ENCODE measurements around the gene ADAMTS15. TPM values are rescaled to one million over a fixed set of nuclear protein-coding genes. Genes with fewer than 3 reads are reported as not detected.

Gene ADAMTS15
- total RNA-seq, 2 experiments from 2014 or later, result not detected

DNA sequence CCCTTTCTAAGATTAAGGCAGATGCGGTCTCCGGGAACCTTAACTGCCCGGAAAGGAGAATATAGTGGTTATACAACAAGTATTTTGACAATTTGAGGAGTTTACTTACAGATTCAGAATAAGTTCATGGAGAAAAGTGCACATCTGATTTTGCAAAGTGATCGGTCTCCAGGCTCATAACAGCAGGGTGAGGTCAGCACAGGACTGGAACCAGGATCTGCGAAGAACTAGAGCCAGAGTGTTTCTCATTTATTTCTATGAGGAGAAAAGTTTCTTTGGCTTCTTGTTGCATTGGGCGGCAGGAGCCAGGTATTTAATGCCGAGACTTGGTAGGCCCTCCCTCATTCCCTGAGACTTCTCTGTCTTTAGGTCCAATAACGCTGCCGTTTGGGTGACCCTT, 3.7 kb downstream of the ADAMTS15 start:
- Mint-ChIP-seq H3K9me3 (no peaks in the 10 kb centered on the region), H3K4me3 (no peak overlapping the region), H3K4me1 (ENCODE audit: low read depth) (peaks cover 3% of the 10 kb centered on the region), H3K27ac (no peak overlapping the region), H3K36me3 (ENCODE audit: low read depth) (no peaks in the 10 kb centered on the region), H3K27me3 (peaks cover 33% of the 10 kb centered on the region)
- POLR2A ChIA-PET, result no interaction called here
- ATAC-seq (no peak), DNase-seq (no peak)
- CTCF ChIA-PET, result interaction anchor here (1.5 to 1.6 kb wide), 2 partner anchors 17 to 410 kb away, joined by 4 to 6 read pairs; no protein-coding TSS in a partner anchor
- intact Hi-C loops (cut with micrococcal nuclease), result no loop called here
- TF ChIP-seq CTCF (IDR thresholded peaks at IDR 0.05), result no peak

DNA sequence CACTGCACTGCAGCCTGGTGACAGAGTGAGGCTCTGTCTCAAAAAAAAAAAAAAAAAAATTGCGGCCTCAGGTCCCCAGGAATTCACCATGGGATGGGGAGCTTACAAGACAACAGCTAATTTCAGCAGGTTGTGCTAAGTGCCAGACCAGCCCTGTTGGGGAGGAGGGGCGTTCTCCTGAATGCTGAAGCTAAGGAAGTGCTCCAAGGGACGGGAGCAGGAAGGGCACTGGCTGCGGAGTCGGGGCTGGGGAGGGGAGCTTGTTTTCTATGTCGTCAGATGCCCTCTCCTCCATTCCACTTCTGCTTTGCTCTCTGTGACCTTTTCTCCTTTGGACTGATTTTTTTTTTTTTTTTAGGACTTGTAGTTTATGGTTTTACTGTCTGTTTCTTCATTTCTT, 4.5 kb downstream of the ADAMTS15 start:
- H3K36me3 Mint-ChIP-seq (ENCODE audit: low read depth), result no peaks in the 10 kb centered on the region
- POLR2A ChIA-PET, result no interaction called here
- CTCF ChIA-PET, result interaction anchor here (1.2 kb wide), 1 partner anchor 409 kb away, joined by 4 read pairs; no protein-coding TSS in a partner anchor
- H3K9me3 Mint-ChIP-seq, result no peaks in the 10 kb centered on the region
- intact Hi-C loops (cut with micrococcal nuclease), result no loop called here
- DNase-seq (no peak), ATAC-seq (no peak)
- no peak overlapping the region for H3K4me3 Mint-ChIP-seq
- no peak for TF ChIP-seq CTCF (IDR thresholded peaks at IDR 0.05)
- no peak overlapping the region for H3K27ac Mint-ChIP-seq
- H3K27me3 Mint-ChIP-seq, result peaks cover 30% of the 10 kb centered on the region
- peaks cover 2% of the 10 kb centered on the region for H3K4me1 Mint-ChIP-seq (ENCODE audit: low read depth)

- H3K9me3 Mint-ChIP-seq, result no peaks in the 10 kb centered on the region
- H3K4me1 Mint-ChIP-seq (ENCODE audit: low read depth), result no peaks in the 10 kb centered on the region
- intact Hi-C loops (cut with micrococcal nuclease), result no loop called here
- H3K4me3 Mint-ChIP-seq, result no peak overlapping the region
- POLR2A ChIA-PET, result interaction anchor here (0.7 kb wide), 1 partner anchor 17 kb away, joined by 6 read pairs; no protein-coding TSS in a partner anchor
- H3K27me3 Mint-ChIP-seq, result peaks cover 19% of the 10 kb centered on the region
- ATAC-seq (no peak), DNase-seq (no peak)
- TF ChIP-seq CTCF (IDR thresholded peaks at IDR 0.05), result no peak
- no peak overlapping the region for H3K27ac Mint-ChIP-seq
- no peaks in the 10 kb centered on the region for H3K36me3 Mint-ChIP-seq (ENCODE audit: low read depth)
- CTCF ChIA-PET, result interaction anchor here (0.9 to 1.6 kb wide), 2 partner anchors 23 to 408 kb away, joined by 3 to 4 read pairs; no protein-coding TSS in a partner anchor
These were observed 6.2 kb downstream of the ADAMTS15 start for GRCh38 chr11:130454491-130455252.

GRCh38 chr11:130455483-130456127, 7.2 kb downstream of the ADAMTS15 start:
- TF ChIP-seq CTCF (IDR thresholded peaks at IDR 0.05), result no peak
- intact Hi-C loops (cut with micrococcal nuclease), result no loop called here
- H3K9me3 Mint-ChIP-seq, result no peaks in the 10 kb centered on the region
- no peak for DNase-seq
- ATAC-seq, result no peak
- H3K36me3 Mint-ChIP-seq (ENCODE audit: low read depth), result no peaks in the 10 kb centered on the region
- H3K4me1 Mint-ChIP-seq (ENCODE audit: low read depth), result no peaks in the 10 kb centered on the region
- no peak overlapping the region for H3K4me3 Mint-ChIP-seq
- ChIA-PET POLR2A (no interaction called here), CTCF (interaction anchor here (0.9 to 1.6 kb wide), 2 partner anchors 24 to 407 kb away, joined by 3 to 4 read pairs; no protein-coding TSS in a partner anchor)
- H3K27me3 Mint-ChIP-seq, result peaks cover 13% of the 10 kb centered on the region
- no peak overlapping the region for H3K27ac Mint-ChIP-seq

GRCh38 chr11:130456286-130456685, 7.8 kb downstream of the ADAMTS15 start:
- Mint-ChIP-seq H3K27ac (no peak overlapping the region), H3K9me3 (no peaks in the 10 kb centered on the region), H3K4me1 (ENCODE audit: low read depth) (no peaks in the 10 kb centered on the region), H3K36me3 (ENCODE audit: low read depth) (no peaks in the 10 kb centered on the region), H3K4me3 (no peak overlapping the region), H3K27me3 (peaks cover 7% of the 10 kb centered on the region)
- intact Hi-C loops (cut with micrococcal nuclease), result no loop called here
- ChIA-PET POLR2A (no interaction called here), CTCF (interaction anchor here (1.6 kb wide), 1 partner anchor 406 kb away, joined by 4 read pairs; no protein-coding TSS in a partner anchor)
- DNase-seq, result no peak
- TF ChIP-seq CTCF (IDR thresholded peaks at IDR 0.05), result no peak
- no peak for ATAC-seq
